Thymus (tissue), 11 donors: ENCODE results near the gene TXLNA. TPM values are rescaled to one million over a fixed set of nuclear protein-coding genes. Genes with fewer than 3 reads are reported as not detected.

Experiments
- DNase-seq, 9 donors: peaks; one replicate each; pipeline ENCODE4 v3.0.0-alpha.2; 2013; ENCODE audit warnings: low spot score in 9 of 9, low read depth in 6 of 9, missing footprints in 1 of 9
- H3K27ac ChIP-seq, 2 donors: one replicate each; pipeline ENCODE4 v1.5.1; 2013; ENCODE audit warnings: control low read depth in 1 of 2, low read depth in 1 of 2, low read length in 1 of 2, mild to moderate bottlenecking in 1 of 2, moderate library complexity in 1 of 2
- H3K27me3 ChIP-seq, 2 donors: one replicate each; pipeline ENCODE4 v1.5.1; 2013; ENCODE audit warnings: low read length in 1 of 2; ENCODE audit not compliant: control insufficient read depth in 2 of 2, insufficient read depth in 1 of 2
- H3K36me3 ChIP-seq, 2 donors: one replicate each; pipeline ENCODE4 v1.5.1; 2013; ENCODE audit warnings: low read length in 1 of 2, mild to moderate bottlenecking in 1 of 2, moderate library complexity in 1 of 2; ENCODE audit not compliant: control insufficient read depth in 2 of 2, insufficient read depth in 2 of 2
- H3K4me1 ChIP-seq, 2 donors: one replicate each; pipeline ENCODE4 v1.5.1; 2013; ENCODE audit warnings: low read length in 2 of 2; ENCODE audit not compliant: control insufficient read depth in 2 of 2, insufficient read depth in 2 of 2
- H3K4me3 ChIP-seq, 2 donors: one replicate each; pipeline ENCODE4 v1.5.1; 2013; ENCODE audit warnings: low read length in 2 of 2, control low read depth in 1 of 2, mild to moderate bottlenecking in 1 of 2
- H3K9me3 ChIP-seq, 2 donors: one replicate each; pipeline ENCODE4 v1.5.1; 2013; ENCODE audit warnings: low read length in 1 of 2, mild to moderate bottlenecking in 1 of 2; ENCODE audit not compliant: control insufficient read depth in 2 of 2, insufficient read depth in 1 of 2
- WGBS: extraction: QIAGEN DNeasy Blood & Tissue Kit; methylation state at CpG from one replicate; pipeline ENCODE4 v1.1.7; 2013; 5-methylcytosine and 5-hydroxymethylcytosine counted together
- polyA plus RNA-seq: library from polyadenylated mRNA; stranded (reverse); fragments of 200-250 nt; gene quantifications from one replicate; pipeline ENCODE4 v1.2.3, GENCODE V29; 2013
- total RNA-seq: library from RNA; stranded (reverse); fragments of 120-200 nt; gene quantifications from one replicate; pipeline ENCODE4 v1.2.4, GENCODE V29; 2013
- donor health status: healthy.

The TXLNA gene
- total and polyA plus RNA-seq, 2 donors: 17.7 to 33.1 TPM

DNA sequence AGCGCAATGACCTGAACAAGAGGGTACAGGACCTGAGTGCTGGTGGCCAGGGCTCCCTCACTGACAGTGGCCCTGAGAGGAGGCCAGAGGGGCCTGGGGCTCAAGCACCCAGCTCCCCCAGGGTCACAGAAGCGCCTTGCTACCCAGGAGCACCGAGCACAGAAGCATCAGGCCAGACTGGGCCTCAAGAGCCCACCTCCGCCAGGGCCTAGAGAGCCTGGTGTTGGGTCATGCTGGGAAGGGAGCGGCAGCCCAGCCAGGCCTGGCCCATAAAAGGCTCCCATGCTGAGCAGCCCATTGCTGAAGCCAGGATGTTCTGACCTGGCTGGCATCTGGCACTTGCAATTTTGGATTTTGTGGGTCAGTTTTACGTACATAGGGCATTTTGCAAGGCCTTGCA is 15.5 kb downstream of the TXLNA start:
- H3K27me3 ChIP-seq: no peaks in the 10 kb centered on the region
- DNase-seq: no peak
- no peaks in the 10 kb centered on the region for H3K9me3 ChIP-seq
- no peak overlapping the region for H3K27ac ChIP-seq
- H3K36me3 ChIP-seq: peaks cover 76 to 85% of the 10 kb centered on the region in 2 donors
- H3K4me3 ChIP-seq: no peak overlapping the region
- over 99% methylated on average over 6 of the region's 6 CpGs for WGBS
- peaks cover 10 to 26% of the 10 kb centered on the region in 2 donors for H3K4me1 ChIP-seq

GRCh38 chr1:32195531-32195930 is 16.1 kb downstream of the TXLNA start:
- Histone ChIP-seq H3K9me3 (no peaks in the 10 kb centered on the region), H3K27ac (no peak overlapping the region), H3K4me3 (no peak overlapping the region), H3K4me1 (peaks cover 13 to 30% of the 10 kb centered on the region in 2 donors), H3K36me3 (peaks cover 71 to 80% of the 10 kb centered on the region in 2 donors), H3K27me3 (no peaks in the 10 kb centered on the region)
- 98% methylated on average over 3 of the region's 3 CpGs for WGBS
- DNase-seq: no peak

GRCh38 chr1:32195972-32196823 is 16.7 kb downstream of the TXLNA start:
- H3K9me3 ChIP-seq: no peaks in the 10 kb centered on the region
- H3K27me3 ChIP-seq: no peaks in the 10 kb centered on the region
- H3K4me3 ChIP-seq: no peak overlapping the region
- peaks cover 13 to 33% of the 10 kb centered on the region in 2 donors for H3K4me1 ChIP-seq
- H3K36me3 ChIP-seq: peaks cover 64 to 73% of the 10 kb centered on the region in 2 donors
- no peak for DNase-seq
- H3K27ac ChIP-seq: no peak overlapping the region

- Histone ChIP-seq H3K9me3 (no peaks in the 10 kb centered on the region), H3K27me3 (no peaks in the 10 kb centered on the region), H3K4me1 (peaks cover 17 to 41% of the 10 kb centered on the region in 2 donors), H3K27ac (no peak overlapping the region), H3K4me3 (no peak overlapping the region), H3K36me3 (peaks cover 55 to 64% of the 10 kb centered on the region in 2 donors)
- DNase-seq: no peak
- 97% methylated on average over 1 of the region's 1 CpG for WGBS
Observed at GRCh38 chr1:32197074-32197473, 17.6 kb downstream of the TXLNA start.

DNA sequence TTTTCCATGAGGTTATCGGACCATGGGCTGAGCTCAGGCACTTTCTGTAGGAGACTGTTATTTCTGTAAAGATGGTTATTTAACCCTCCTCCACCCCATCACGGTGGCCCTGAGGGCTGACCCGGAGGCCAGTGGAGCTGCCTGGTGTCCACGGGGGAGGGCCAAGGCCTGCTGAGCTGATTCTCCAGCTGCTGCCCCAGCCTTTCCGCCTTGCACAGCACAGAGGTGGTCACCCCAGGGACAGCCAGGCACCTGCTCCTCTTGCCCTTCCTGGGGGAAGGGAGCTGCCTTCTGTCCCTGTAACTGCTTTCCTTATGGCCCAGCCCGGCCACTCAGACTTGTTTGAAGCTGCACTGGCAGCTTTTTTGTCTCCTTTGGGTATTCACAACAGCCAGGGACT is 18.4 kb downstream of the TXLNA start:
- H3K9me3 ChIP-seq: no peaks in the 10 kb centered on the region
- no peak overlapping the region for H3K4me3 ChIP-seq
- no peak for DNase-seq
- peaks cover 17 to 49% of the 10 kb centered on the region in 2 donors for H3K4me1 ChIP-seq
- H3K27me3 ChIP-seq: no peaks in the 10 kb centered on the region
- no peak overlapping the region for H3K27ac ChIP-seq
- peaks cover 48 to 57% of the 10 kb centered on the region in 2 donors for H3K36me3 ChIP-seq
- 97% methylated on average over 6 of the region's 6 CpGs for WGBS

- WGBS: 96% methylated on average over 3 of the region's 3 CpGs
- Histone ChIP-seq H3K4me1 (peaks cover 17 to 49% of the 10 kb centered on the region in 2 donors), H3K9me3 (no peaks in the 10 kb centered on the region), H3K27ac (no peak overlapping the region), H3K36me3 (peaks cover 42 to 51% of the 10 kb centered on the region in 2 donors), H3K27me3 (no peaks in the 10 kb centered on the region), H3K4me3 (no peak overlapping the region)
- no peak for DNase-seq
Observed at GRCh38 chr1:32198237-32199042, 19.0 kb downstream of the TXLNA start.

DNA sequence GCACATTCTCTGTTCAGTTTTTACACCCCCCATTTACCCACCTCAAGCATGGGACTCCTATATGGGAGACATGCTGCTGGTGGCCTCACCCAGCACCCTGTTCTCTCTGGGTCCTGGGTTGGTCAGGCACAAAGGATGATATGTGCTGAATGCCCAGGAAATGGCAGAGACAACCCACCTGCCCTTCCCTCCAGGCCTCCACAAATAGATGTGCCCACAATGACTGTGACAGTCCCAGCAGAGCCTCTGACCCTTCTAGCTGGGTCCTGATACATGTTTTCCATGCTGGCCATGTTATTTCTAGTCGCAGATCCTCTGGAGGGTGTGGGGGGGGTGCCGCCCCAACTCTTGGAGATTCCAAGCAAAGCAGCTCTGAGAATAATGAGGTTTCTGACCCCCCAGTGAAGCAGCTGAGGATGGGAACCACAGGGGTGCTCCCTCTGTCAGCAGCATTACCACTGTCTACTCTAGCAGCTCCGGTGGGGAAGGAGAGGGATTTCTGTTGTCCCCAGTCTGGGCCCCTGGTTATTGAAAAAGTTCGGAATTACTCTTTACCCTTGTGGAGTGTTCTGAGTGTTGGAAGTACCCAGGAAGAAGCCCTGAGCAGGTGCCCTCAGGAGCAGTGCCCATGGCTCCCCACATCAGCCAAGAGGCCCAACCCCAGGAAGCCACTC is 19.7 kb downstream of the TXLNA start:
- Histone ChIP-seq H3K4me3 (no peak overlapping the region), H3K9me3 (no peaks in the 10 kb centered on the region), H3K4me1 (peaks cover 17 to 49% of the 10 kb centered on the region in 2 donors), H3K36me3 (peaks cover 36 to 47% of the 10 kb centered on the region in 2 donors), H3K27me3 (no peaks in the 10 kb centered on the region), H3K27ac (peak overlapping the region in 1 of 2 donors; percentile 93)
- no peak for DNase-seq
- 97% methylated on average over 4 of the region's 4 CpGs for WGBS

GRCh38 chr1:32199717-32200072 is 20.2 kb downstream of the TXLNA start:
- no peak overlapping the region for H3K4me3 ChIP-seq
- H3K36me3 ChIP-seq: peaks cover 32 to 44% of the 10 kb centered on the region in 2 donors
- no peaks in the 10 kb centered on the region for H3K9me3 ChIP-seq
- H3K27ac ChIP-seq: peak overlapping the region; percentile 85 to 93
- DNase-seq: no peak
- H3K27me3 ChIP-seq: no peaks in the 10 kb centered on the region
- peaks cover 17 to 49% of the 10 kb centered on the region in 2 donors for H3K4me1 ChIP-seq
- 84% methylated on average over 6 of the region's 6 CpGs for WGBS
